ENCODE data around the gene NRAP. TPM values are rescaled to one million over a fixed set of nuclear protein-coding genes. Genes with fewer than 3 reads are reported as not detected.

The NRAP gene
- total and polyA plus RNA-seq, 4 donors, result 0.05 to 0.13 (median 0.10) TPM

DNA sequence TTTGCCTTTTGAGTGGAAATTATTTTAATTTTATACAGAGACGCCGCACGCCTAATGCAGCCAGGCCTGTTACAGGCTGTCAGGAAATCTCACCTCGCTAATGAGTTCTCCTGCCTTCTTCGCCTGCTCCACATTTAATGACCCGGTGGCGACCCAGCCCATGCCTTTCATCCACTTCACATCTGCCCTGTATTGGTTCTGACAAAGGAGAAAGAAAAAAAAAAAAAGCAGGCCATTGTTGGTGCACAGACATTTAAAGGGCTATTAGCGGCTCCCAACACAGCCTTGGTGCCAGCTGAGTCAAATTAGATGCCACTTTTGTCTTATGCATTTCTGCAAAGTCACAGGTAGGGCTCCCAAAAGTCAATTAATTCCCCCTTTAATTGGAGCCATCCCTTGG, 43.3 kb downstream of the NRAP start:
- Histone ChIP-seq H3K36me3 (ENCODE audit: control insufficient read depth in 4 of 4, insufficient read depth in 3 of 4, low read depth in 1 of 4, low read length in 3 of 4) (no peaks in the 10 kb centered on the region), H3K4me3 (ENCODE audit: low read depth in 1 of 3, low read length in 3 of 3) (no peak overlapping the region), H3K27me3 (ENCODE audit: control insufficient read depth in 4 of 4, insufficient read depth in 4 of 4, low read length in 3 of 4) (no peaks in the 10 kb centered on the region), H3K9ac (ENCODE audit: low read depth in 1 of 2, low read length in 2 of 2) (no peak overlapping the region), H3K27ac (ENCODE audit: low read depth in 1 of 2, low read length in 2 of 2) (no peak overlapping the region), H3K4me1 (ENCODE audit: control insufficient read depth in 4 of 4, insufficient read depth in 4 of 4, low read length in 3 of 4) (peaks cover 0 to 2% (median 0%) of the 10 kb centered on the region in 4 donors), H3K9me3 (ENCODE audit: control insufficient read depth in 4 of 4, low read length in 3 of 4) (no peaks in the 10 kb centered on the region)
- no peak for TF ChIP-seq SP1 (IDR thresholded peaks at IDR 0.05)
- no peak for TF ChIP-seq HNF4G (IDR thresholded peaks at IDR 0.05)
- no peak for TF ChIP-seq FOXA2 (IDR thresholded peaks at IDR 0.05)
- no peak for TF ChIP-seq NR2F2 (IDR thresholded peaks at IDR 0.05)
- TF ChIP-seq, protein P1, sequence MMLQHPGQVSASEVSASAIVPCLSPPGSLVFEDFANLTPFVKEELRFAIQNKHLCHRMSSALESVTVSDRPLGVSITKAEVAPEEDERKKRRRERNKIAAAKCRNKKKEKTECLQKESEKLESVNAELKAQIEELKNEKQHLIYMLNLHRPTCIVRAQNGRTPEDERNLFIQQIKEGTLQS (IDR thresholded peaks at IDR 0.05), result no peak
- TF ChIP-seq, protein P2, sequence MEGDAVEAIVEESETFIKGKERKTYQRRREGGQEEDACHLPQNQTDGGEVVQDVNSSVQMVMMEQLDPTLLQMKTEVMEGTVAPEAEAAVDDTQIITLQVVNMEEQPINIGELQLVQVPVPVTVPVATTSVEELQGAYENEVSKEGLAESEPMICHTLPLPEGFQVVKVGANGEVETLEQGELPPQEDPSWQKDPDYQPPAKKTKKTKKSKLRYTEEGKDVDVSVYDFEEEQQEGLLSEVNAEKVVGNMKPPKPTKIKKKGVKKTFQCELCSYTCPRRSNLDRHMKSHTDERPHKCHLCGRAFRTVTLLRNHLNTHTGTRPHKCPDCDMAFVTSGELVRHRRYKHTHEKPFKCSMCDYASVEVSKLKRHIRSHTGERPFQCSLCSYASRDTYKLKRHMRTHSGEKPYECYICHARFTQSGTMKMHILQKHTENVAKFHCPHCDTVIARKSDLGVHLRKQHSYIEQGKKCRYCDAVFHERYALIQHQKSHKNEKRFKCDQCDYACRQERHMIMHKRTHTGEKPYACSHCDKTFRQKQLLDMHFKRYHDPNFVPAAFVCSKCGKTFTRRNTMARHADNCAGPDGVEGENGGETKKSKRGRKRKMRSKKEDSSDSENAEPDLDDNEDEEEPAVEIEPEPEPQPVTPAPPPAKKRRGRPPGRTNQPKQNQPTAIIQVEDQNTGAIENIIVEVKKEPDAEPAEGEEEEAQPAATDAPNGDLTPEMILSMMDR (IDR thresholded peaks at IDR 0.05; ENCODE audit: low read depth, low read length, missing input control), result no peak
- no peak for TF ChIP-seq GABPA (IDR thresholded peaks at IDR 0.05 in 1 of 2, conservative IDR thresholded peaks at IDR 0.05 in 1 of 2)
- no peak for TF ChIP-seq RXRA (IDR thresholded peaks at IDR 0.05)
- no peak for TF ChIP-seq EGR1 (IDR thresholded peaks at IDR 0.05; ENCODE audit: low read depth in 2 of 2)
- no peak for TF ChIP-seq RAD21 (IDR thresholded peaks at IDR 0.05)
- TF ChIP-seq, protein P3, sequence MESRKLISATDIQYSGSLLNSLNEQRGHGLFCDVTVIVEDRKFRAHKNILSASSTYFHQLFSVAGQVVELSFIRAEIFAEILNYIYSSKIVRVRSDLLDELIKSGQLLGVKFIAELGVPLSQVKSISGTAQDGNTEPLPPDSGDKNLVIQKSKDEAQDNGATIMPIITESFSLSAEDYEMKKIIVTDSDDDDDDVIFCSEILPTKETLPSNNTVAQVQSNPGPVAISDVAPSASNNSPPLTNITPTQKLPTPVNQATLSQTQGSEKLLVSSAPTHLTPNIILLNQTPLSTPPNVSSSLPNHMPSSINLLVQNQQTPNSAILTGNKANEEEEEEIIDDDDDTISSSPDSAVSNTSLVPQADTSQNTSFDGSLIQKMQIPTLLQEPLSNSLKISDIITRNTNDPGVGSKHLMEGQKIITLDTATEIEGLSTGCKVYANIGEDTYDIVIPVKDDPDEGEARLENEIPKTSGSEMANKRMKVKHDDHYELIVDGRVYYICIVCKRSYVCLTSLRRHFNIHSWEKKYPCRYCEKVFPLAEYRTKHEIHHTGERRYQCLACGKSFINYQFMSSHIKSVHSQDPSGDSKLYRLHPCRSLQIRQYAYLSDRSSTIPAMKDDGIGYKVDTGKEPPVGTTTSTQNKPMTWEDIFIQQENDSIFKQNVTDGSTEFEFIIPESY (IDR thresholded peaks at IDR 0.05), result no peak
- TF ChIP-seq YY1 (IDR thresholded peaks at IDR 0.05), result no peak
- no peak for TF ChIP-seq FOXA1 (IDR thresholded peaks at IDR 0.05)
- DNase-seq (ENCODE audit: low spot score), result no peak
- 91% methylated on average over 8 of the region's 8 CpGs for WGBS

DNA sequence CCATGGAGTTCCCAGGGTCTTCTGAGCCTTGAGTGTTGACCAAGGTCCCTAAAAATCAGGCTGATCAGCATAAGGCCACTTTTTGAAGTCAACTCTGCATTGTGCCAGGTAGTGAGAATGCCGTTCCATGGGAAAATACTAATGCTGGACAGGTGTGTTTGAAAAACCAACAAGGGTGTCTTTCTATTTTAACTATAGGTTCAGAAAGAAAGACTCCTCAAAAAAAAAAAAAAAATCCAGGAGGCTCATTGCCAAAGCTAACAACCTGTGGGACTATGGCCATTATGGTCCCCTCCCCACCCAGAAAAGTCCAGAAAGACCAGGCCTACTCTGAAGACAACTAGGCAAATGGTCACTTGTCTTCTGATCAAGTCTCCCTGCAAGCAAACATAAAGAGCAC, 44.4 kb downstream of the NRAP start:
- Histone ChIP-seq H3K9ac (ENCODE audit: low read depth in 1 of 2, low read length in 2 of 2) (no peak overlapping the region), H3K36me3 (ENCODE audit: control insufficient read depth in 4 of 4, insufficient read depth in 3 of 4, low read depth in 1 of 4, low read length in 3 of 4) (no peaks in the 10 kb centered on the region), H3K9me3 (ENCODE audit: control insufficient read depth in 4 of 4, low read length in 3 of 4) (no peaks in the 10 kb centered on the region), H3K4me3 (ENCODE audit: low read depth in 1 of 3, low read length in 3 of 3) (no peak overlapping the region), H3K27ac (ENCODE audit: low read depth in 1 of 2, low read length in 2 of 2) (no peak overlapping the region), H3K4me1 (ENCODE audit: control insufficient read depth in 4 of 4, insufficient read depth in 4 of 4, low read length in 3 of 4) (peaks cover 0 to 2% (median 0%) of the 10 kb centered on the region in 4 donors), H3K27me3 (ENCODE audit: control insufficient read depth in 4 of 4, insufficient read depth in 4 of 4, low read length in 3 of 4) (no peaks in the 10 kb centered on the region)
- no peak for DNase-seq (ENCODE audit: low spot score)
- 79% methylated on average over 1 of the region's 1 CpG for WGBS
- TF ChIP-seq EGR1 (IDR thresholded peaks at IDR 0.05; ENCODE audit: low read depth in 2 of 2) (no peak), NR2F2 (IDR thresholded peaks at IDR 0.05) (no peak)
- TF ChIP-seq, protein P3 (IDR thresholded peaks at IDR 0.05), result no peak
- TF ChIP-seq, protein P2 (IDR thresholded peaks at IDR 0.05; ENCODE audit: low read depth, low read length, missing input control), result no peak

Data from liver (tissue), 9 donors.